Measurements from ENCODE around the gene LMF2.

The LMF2 gene

GRCh38 chr22:50519151-50519550 is 11.6 kb upstream of the LMF2 start:
- no peaks in the 10 kb centered on the region for H3K4me1 ChIP-seq (ENCODE audit: insufficient read depth, poor library complexity, severe bottlenecking)
- ATAC-seq (ENCODE audit: low read depth) = no peak
- no peak for TF ChIP-seq CTCF (IDR thresholded peaks at IDR 0.05; ENCODE audit: poor library complexity, severe bottlenecking)
- H3K9me3 ChIP-seq (ENCODE audit: severe bottlenecking) = no peaks in the 10 kb centered on the region
- H3K36me3 ChIP-seq (ENCODE audit: low read depth) = peaks cover 37% of the 10 kb centered on the region
- H3K4me3 ChIP-seq (ENCODE audit: severe bottlenecking) = no peak overlapping the region
- no peak for DNase-seq (ENCODE audit: low spot score)
- H3K27me3 ChIP-seq (ENCODE audit: insufficient read depth, poor library complexity, severe bottlenecking) = no peaks in the 10 kb centered on the region
- no peak overlapping the region for H3K27ac ChIP-seq (ENCODE audit: poor library complexity, severe bottlenecking)

GRCh38 chr22:50518606-50519005 is 11.1 kb upstream of the LMF2 start:
- H3K27ac ChIP-seq (ENCODE audit: poor library complexity, severe bottlenecking) = no peak overlapping the region
- no peak for ATAC-seq (ENCODE audit: low read depth)
- no peak for DNase-seq (ENCODE audit: low spot score)

GRCh38 chr22:50517495-50518260 is 10.2 kb upstream of the LMF2 start:
- no peak for TF ChIP-seq CTCF (IDR thresholded peaks at IDR 0.05; ENCODE audit: poor library complexity, severe bottlenecking)
- Histone ChIP-seq H3K9me3 (ENCODE audit: severe bottlenecking) (no peaks in the 10 kb centered on the region), H3K27me3 (ENCODE audit: insufficient read depth, poor library complexity, severe bottlenecking) (no peaks in the 10 kb centered on the region), H3K27ac (ENCODE audit: poor library complexity, severe bottlenecking) (no peak overlapping the region), H3K4me1 (ENCODE audit: insufficient read depth, poor library complexity, severe bottlenecking) (no peaks in the 10 kb centered on the region), H3K4me3 (ENCODE audit: severe bottlenecking) (no peak overlapping the region), H3K36me3 (ENCODE audit: low read depth) (peaks cover 40% of the 10 kb centered on the region)
- DNase-seq (ENCODE audit: low spot score) (no peak), ATAC-seq (ENCODE audit: low read depth) (no peak)

More at GRCh38 chr22:50518606-50519005, 11.1 kb upstream of the LMF2 start:
- H3K9me3 ChIP-seq (ENCODE audit: severe bottlenecking) = no peaks in the 10 kb centered on the region
- no peaks in the 10 kb centered on the region for H3K27me3 ChIP-seq (ENCODE audit: insufficient read depth, poor library complexity, severe bottlenecking)
- no peak for TF ChIP-seq CTCF (IDR thresholded peaks at IDR 0.05; ENCODE audit: poor library complexity, severe bottlenecking)
- no peak overlapping the region for H3K4me3 ChIP-seq (ENCODE audit: severe bottlenecking)
- peaks cover 37% of the 10 kb centered on the region for H3K36me3 ChIP-seq (ENCODE audit: low read depth)
- no peaks in the 10 kb centered on the region for H3K4me1 ChIP-seq (ENCODE audit: insufficient read depth, poor library complexity, severe bottlenecking)

- H3K36me3 ChIP-seq (ENCODE audit: low read depth) = peaks cover 42% of the 10 kb centered on the region
- DNase-seq (ENCODE audit: low spot score) = no peak
Measured at GRCh38 chr22:50516891-50517290, 9.4 kb upstream of the LMF2 start.

More at GRCh38 chr22:50516891-50517290, 9.4 kb upstream of the LMF2 start:
- Histone ChIP-seq H3K9me3 (ENCODE audit: severe bottlenecking) (no peaks in the 10 kb centered on the region), H3K4me1 (ENCODE audit: insufficient read depth, poor library complexity, severe bottlenecking) (no peaks in the 10 kb centered on the region), H3K27me3 (ENCODE audit: insufficient read depth, poor library complexity, severe bottlenecking) (no peaks in the 10 kb centered on the region), H3K4me3 (ENCODE audit: severe bottlenecking) (no peak overlapping the region), H3K27ac (ENCODE audit: poor library complexity, severe bottlenecking) (no peak overlapping the region)
- TF ChIP-seq CTCF (IDR thresholded peaks at IDR 0.05; ENCODE audit: poor library complexity, severe bottlenecking) = no peak
- no peak for ATAC-seq (ENCODE audit: low read depth)
